Tibial artery (tissue), 4 donors: ENCODE results near the gene GRHL3.

Experiments
- DNase-seq, 2 donors: peaks; one replicate each; pipeline ENCODE4 v3.0.0-alpha.2; 2019
- H3K27ac ChIP-seq, 2 donors: fragments of 200-600 bp; sonication (generic) in 1 of 2; 1 replicate in 1 of 2; 2 replicates in 1 of 2; pipeline ENCODE4 v1.5.1; 2018 to 2019; ENCODE audit warnings: mild to moderate bottlenecking in 1 of 2
- H3K27me3 ChIP-seq, 2 donors: fragments of 200-600 bp; sonication (generic) in 1 of 2; one replicate each; pipeline versions ENCODE4 v1.5.1 to v1.6.0; 2016 to 2019
- H3K36me3 ChIP-seq, 3 donors: fragments of 200-600 bp; sonication (generic) in 2 of 3; one replicate each; pipeline ENCODE4 v1.5.1; 2016 to 2019; ENCODE audit warnings: mild to moderate bottlenecking in 2 of 3
- H3K4me1 ChIP-seq, 4 donors: fragments of 200-600 bp; sonication (generic) in 2 of 4; 1 replicate in 3 of 4; 2 replicates in 1 of 4; pipeline ENCODE4 v1.5.1; 2016 to 2019
- H3K4me3 ChIP-seq, 2 donors: fragments of 200-600 bp; sonication (generic) in 1 of 2; 1 replicate in 1 of 2; 2 replicates in 1 of 2; pipeline ENCODE4 v1.5.1; 2018 to 2019; ENCODE audit warnings: mild to moderate bottlenecking in 2 of 2
- H3K9me3 ChIP-seq, 3 donors: fragments of 200-600 bp; sonication (generic) in 1 of 3; one replicate each; pipeline ENCODE4 v1.5.1; 2016 to 2019
- intact Hi-C: fragments of 100-400 bp; cut with DNase I; formaldehyde crosslinking; loops from one replicate; pipeline ENCODE4 v1.15.0; 2023; ENCODE audit warnings: low total_unique reads
- TF ChIP-seq, protein P1 (sequence below), 2 experiments: fragments of 200-600 bp in 1 of 2; fragments of 450-650 bp in 1 of 2; IDR thresholded peaks; one replicate each; pipeline ENCODE4 v1.5.1; 2017 to 2019; ENCODE audit warnings: antibody characterized with exemption in 2 of 2, mild to moderate bottlenecking in 1 of 2, moderate library complexity in 1 of 2

Gene GRHL3

DNA sequence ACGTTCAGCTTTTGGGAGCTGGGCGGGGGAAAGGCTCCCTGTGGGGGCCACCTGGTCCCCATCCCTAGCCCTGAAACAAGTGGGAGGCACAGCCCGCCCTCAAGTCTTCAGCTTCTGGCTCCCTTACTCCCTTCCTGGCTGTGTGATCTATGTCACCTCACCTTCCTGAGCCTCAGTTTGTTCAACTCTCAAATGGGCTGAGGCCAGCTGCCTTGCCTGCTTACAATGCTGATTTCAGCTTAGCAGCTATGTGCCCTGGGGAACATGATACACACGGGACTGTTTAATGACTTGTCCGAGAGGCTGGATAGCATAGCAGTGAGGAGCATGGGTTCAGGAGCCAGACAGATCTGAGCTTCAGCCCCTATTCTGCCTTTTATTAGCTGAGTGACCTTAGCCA, 19.3 kb downstream of the GRHL3 start:
- Histone ChIP-seq H3K27me3 (peaks cover 0 to 4% of the 10 kb centered on the region in 2 donors), H3K27ac (no peak overlapping the region), H3K4me1 (no peaks in the 10 kb centered on the region), H3K4me3 (no peak overlapping the region), H3K9me3 (no peaks in the 10 kb centered on the region), H3K36me3 (no peaks in the 10 kb centered on the region)
- no peak for DNase-seq
- intact Hi-C loops, result no loop called here
- TF ChIP-seq, protein P1, sequence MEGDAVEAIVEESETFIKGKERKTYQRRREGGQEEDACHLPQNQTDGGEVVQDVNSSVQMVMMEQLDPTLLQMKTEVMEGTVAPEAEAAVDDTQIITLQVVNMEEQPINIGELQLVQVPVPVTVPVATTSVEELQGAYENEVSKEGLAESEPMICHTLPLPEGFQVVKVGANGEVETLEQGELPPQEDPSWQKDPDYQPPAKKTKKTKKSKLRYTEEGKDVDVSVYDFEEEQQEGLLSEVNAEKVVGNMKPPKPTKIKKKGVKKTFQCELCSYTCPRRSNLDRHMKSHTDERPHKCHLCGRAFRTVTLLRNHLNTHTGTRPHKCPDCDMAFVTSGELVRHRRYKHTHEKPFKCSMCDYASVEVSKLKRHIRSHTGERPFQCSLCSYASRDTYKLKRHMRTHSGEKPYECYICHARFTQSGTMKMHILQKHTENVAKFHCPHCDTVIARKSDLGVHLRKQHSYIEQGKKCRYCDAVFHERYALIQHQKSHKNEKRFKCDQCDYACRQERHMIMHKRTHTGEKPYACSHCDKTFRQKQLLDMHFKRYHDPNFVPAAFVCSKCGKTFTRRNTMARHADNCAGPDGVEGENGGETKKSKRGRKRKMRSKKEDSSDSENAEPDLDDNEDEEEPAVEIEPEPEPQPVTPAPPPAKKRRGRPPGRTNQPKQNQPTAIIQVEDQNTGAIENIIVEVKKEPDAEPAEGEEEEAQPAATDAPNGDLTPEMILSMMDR (IDR thresholded peaks at IDR 0.05), result no peak

GRCh38 chr1:24339996-24340395, 20.8 kb downstream of the GRHL3 start:
- no peak overlapping the region for H3K27ac ChIP-seq
- H3K27me3 ChIP-seq, result peaks cover 0 to 4% of the 10 kb centered on the region in 2 donors
- no peak for DNase-seq
- H3K36me3 ChIP-seq, result no peaks in the 10 kb centered on the region
- no peaks in the 10 kb centered on the region for H3K4me1 ChIP-seq
- TF ChIP-seq, protein P1 (IDR thresholded peaks at IDR 0.05), result no peak
- intact Hi-C loops, result no loop called here
- no peak overlapping the region for H3K4me3 ChIP-seq
- no peaks in the 10 kb centered on the region for H3K9me3 ChIP-seq

DNA sequence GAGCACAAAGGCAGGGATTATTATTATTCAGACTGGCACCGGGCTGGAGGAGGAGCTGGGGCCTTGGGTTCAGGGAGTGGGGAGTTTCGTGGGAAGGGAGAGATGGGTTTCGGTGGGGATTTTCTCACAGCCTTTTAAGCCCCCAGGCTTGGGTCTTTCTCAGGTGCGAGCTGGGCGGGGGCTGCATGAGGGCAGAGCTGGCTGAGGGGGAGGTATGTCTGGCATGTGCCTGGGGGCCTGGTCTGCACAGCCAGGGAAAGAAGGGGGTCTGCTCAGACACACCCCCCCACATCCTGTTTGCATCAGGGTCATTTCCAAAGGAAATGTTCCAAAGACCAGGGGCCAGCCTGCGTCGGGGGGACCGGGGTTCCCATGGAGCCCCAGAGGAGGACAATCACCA, 21.6 kb downstream of the GRHL3 start:
- no peak for DNase-seq
- intact Hi-C loops, result no loop called here
- TF ChIP-seq, protein P1 (IDR thresholded peaks at IDR 0.05), result no peak
- Histone ChIP-seq H3K27ac (no peak overlapping the region), H3K36me3 (no peaks in the 10 kb centered on the region), H3K4me1 (no peaks in the 10 kb centered on the region), H3K9me3 (no peaks in the 10 kb centered on the region), H3K4me3 (no peak overlapping the region), H3K27me3 (peaks cover 0 to 4% of the 10 kb centered on the region in 2 donors)

- peaks cover 0 to 5% of the 10 kb centered on the region in 2 donors for H3K27me3 ChIP-seq
- intact Hi-C loops, result no loop called here
- no peaks in the 10 kb centered on the region for H3K36me3 ChIP-seq
- TF ChIP-seq, protein P1 (IDR thresholded peaks at IDR 0.05), result no peak
- no peak for DNase-seq
- H3K4me3 ChIP-seq, result no peak overlapping the region
- H3K4me1 ChIP-seq, result no peaks in the 10 kb centered on the region
- H3K27ac ChIP-seq, result no peak overlapping the region
- H3K9me3 ChIP-seq, result no peaks in the 10 kb centered on the region
Observed at GRCh38 chr1:24341260-24341659, 22.1 kb downstream of the GRHL3 start.

DNA sequence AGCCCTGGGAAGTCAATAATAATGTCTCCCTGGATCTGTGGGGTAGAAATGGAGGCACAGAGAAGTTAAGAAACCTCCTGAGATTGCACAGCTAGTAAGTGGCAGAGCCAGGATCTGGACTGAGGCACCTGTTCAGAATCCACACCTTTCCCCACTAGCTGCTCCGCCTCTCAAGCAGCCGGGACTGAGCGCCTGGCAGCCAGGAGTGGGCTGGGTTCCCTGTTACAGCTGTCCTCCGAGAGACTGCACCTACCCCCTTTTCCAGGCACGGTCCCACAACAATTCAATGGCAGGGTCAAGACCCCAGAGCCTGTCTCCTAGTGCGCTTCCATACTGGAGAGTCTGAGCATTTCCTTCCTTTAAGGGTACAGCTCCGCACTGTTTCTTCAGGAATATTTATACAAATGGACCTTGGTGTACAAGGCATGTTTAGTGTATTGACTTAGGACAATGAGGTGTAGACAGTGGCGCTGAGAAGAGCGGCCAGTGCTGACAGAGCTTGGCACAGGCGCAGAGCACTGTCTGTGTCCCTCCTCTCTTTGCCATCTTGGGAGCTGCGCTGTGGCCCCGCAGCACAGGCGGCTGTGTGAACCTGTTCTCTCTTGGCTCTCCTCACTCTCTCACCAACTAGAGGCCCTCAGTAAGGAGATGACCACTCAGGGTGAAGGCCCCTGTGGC, 24.4 kb downstream of the GRHL3 start:
- TF ChIP-seq, protein P1 (IDR thresholded peaks at IDR 0.05), result no peak
- H3K4me3 ChIP-seq, result no peak overlapping the region
- H3K27me3 ChIP-seq, result peaks cover 0 to 17% of the 10 kb centered on the region in 2 donors
- DNase-seq, result no peak
- no peaks in the 10 kb centered on the region for H3K36me3 ChIP-seq
- H3K9me3 ChIP-seq, result no peaks in the 10 kb centered on the region
- H3K27ac ChIP-seq, result no peak overlapping the region
- intact Hi-C loops, result no loop called here
- no peaks in the 10 kb centered on the region for H3K4me1 ChIP-seq
